Type B pancreatic cell (in vitro differentiated cells): ENCODE data around the gene RPL14. TPM values are rescaled to one million over a fixed set of nuclear protein-coding genes. Genes with fewer than 3 reads are reported as not detected.

Experiments used
- DNase-seq: peaks from one replicate; pipeline ENCODE4 v3.0.0; 2021; ENCODE audit warnings: mixed read lengths; ENCODE audit not compliant: unreplicated experiment; ENCODE audit errors: extremely low spot score
- H3K27ac Mint-ChIP-seq: 2 replicates; pipeline ENCODE4 v1.8.0; 2021; ENCODE audit warnings: mild to moderate bottlenecking, mixed read lengths
- H3K27me3 Mint-ChIP-seq: 2 replicates; pipeline ENCODE4 v1.8.0; 2021; ENCODE audit warnings: mixed read lengths
- H3K36me3 Mint-ChIP-seq: 2 replicates; pipeline ENCODE4 v1.8.0; 2021; ENCODE audit warnings: mixed read lengths
- H3K4me1 Mint-ChIP-seq: one replicate; pipeline ENCODE4 v1.8.0; 2021; ENCODE audit warnings: mixed read lengths; ENCODE audit not compliant: unreplicated experiment
- H3K4me3 Mint-ChIP-seq: 2 replicates; pipeline ENCODE4 v1.8.0; 2021; ENCODE audit warnings: mild to moderate bottlenecking, mixed read lengths
- H3K9me3 Mint-ChIP-seq: 2 replicates; pipeline ENCODE4 v1.8.0; 2021; ENCODE audit warnings: mixed read lengths
- CTCF ChIP-seq: fragments of 200-600 bp; sonication (generic); conservative IDR thresholded peaks from 2 replicates; pipeline ENCODE4 v1.5.0; 2021; ENCODE audit warnings: antibody characterized with exemption, mild to moderate bottlenecking
- total RNA-seq: library from RNA; stranded (reverse); gene quantifications from 2 replicates; pipeline ENCODE4 v1.2.1, GENCODE V29; 2021; ENCODE audit warnings: low replicate concordance

RPL14 gene
- total RNA-seq, 1 donor from 2014 or later, result 2,207 TPM

DNA sequence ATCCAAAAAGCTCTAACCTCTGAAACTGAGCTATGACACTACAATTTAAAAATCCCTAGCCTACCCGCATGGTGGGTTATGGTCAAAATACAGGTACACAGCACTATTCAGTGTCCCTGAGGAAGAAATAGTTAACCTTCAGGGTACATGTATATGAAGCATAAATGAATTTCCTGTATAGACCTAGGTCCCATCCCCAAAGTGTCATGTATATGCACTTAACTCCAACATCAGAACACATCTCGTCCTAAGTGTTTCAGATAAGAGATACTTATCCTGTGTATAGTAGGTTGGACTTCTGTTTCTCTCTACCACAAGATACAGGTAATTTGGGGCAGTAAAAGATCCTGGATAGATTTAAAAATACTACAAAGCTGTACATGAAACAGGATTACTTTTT, 6.4 kb downstream of the RPL14 start:
- no peak overlapping the region for H3K4me3 Mint-ChIP-seq

GRCh38 chr3:40464339-40465110, 7.4 kb downstream of the RPL14 start:
- DNase-seq, result no peak
- H3K27ac Mint-ChIP-seq, result no peak overlapping the region
- TF ChIP-seq CTCF, result no peak
- no peak overlapping the region for H3K4me3 Mint-ChIP-seq
- H3K9me3 Mint-ChIP-seq, result no peaks in the 10 kb centered on the region
- no peaks in the 10 kb centered on the region for H3K27me3 Mint-ChIP-seq
- peaks cover 22% of the 10 kb centered on the region for H3K36me3 Mint-ChIP-seq
- H3K4me1 Mint-ChIP-seq, result no peaks in the 10 kb centered on the region

More for the DNA sequence above, 6.4 kb downstream of the RPL14 start:
- peaks cover 7% of the 10 kb centered on the region for H3K4me1 Mint-ChIP-seq
- peaks cover 26% of the 10 kb centered on the region for H3K36me3 Mint-ChIP-seq
- H3K27me3 Mint-ChIP-seq, result no peaks in the 10 kb centered on the region
- no peak overlapping the region for H3K27ac Mint-ChIP-seq
- H3K9me3 Mint-ChIP-seq, result no peaks in the 10 kb centered on the region
- no peak for DNase-seq
- TF ChIP-seq CTCF, result no peak

GRCh38 chr3:40465111-40465407, 7.9 kb downstream of the RPL14 start:
- peaks cover 22% of the 10 kb centered on the region for H3K36me3 Mint-ChIP-seq
- no peak for TF ChIP-seq CTCF
- H3K9me3 Mint-ChIP-seq, result no peaks in the 10 kb centered on the region
- no peaks in the 10 kb centered on the region for H3K4me1 Mint-ChIP-seq
- no peak overlapping the region for H3K4me3 Mint-ChIP-seq
- no peak for DNase-seq
- no peak overlapping the region for H3K27ac Mint-ChIP-seq
- H3K27me3 Mint-ChIP-seq, result no peaks in the 10 kb centered on the region

DNA sequence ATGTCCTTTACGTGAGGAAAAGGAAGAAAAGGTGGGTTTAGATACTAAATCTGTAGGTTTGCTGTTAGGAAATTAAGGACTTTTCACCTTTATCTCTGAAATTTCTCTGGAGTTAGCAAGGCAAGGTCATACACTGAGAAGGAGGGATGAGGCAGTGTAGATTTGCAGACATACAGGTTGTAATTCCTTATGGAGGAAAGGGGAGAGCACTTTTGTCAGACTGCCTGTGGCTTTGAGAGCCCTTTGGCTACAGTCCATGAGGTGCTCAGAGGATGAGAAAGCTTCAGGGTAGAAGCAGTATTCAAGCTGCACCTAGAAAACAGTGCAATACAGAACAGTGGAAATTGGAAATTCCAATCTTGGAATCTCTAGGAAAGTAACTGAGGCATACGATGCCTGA, 8.3 kb downstream of the RPL14 start:
- Mint-ChIP-seq H3K27me3 (no peaks in the 10 kb centered on the region), H3K27ac (peak overlapping the region; percentile 50), H3K4me1 (no peaks in the 10 kb centered on the region), H3K36me3 (peaks cover 22% of the 10 kb centered on the region), H3K9me3 (no peaks in the 10 kb centered on the region), H3K4me3 (no peak overlapping the region)
- no peak for DNase-seq
- no peak for TF ChIP-seq CTCF

GRCh38 chr3:40468018-40468417, 10.9 kb downstream of the RPL14 start:
- Mint-ChIP-seq H3K4me3 (no peak overlapping the region), H3K36me3 (peaks cover 9% of the 10 kb centered on the region), H3K27me3 (no peaks in the 10 kb centered on the region), H3K27ac (no peak overlapping the region), H3K4me1 (no peaks in the 10 kb centered on the region), H3K9me3 (no peaks in the 10 kb centered on the region)
- TF ChIP-seq CTCF, result no peak
- DNase-seq, result no peak
